Measurements from ENCODE around the gene BEX4. TPM values are rescaled to one million over a fixed set of nuclear protein-coding genes. Genes with fewer than 3 reads are reported as not detected.

BEX4 gene
- total and polyA plus RNA-seq, 9 of the 15 experiments (the other 6 are each of a cell fraction or from before 2014, with no cell fraction given), result 74.6 to 399 (median 154) TPM

- peak; percentile 68; the same call in 1 of the 2 replicates for TF ChIP-seq REST (IDR thresholded peaks at IDR 0.05; ENCODE audit: borderline replicate concordance)
- no peak for TF ChIP-seq REST (CRISPR knock-in tag; IDR thresholded peaks at IDR 0.05; ENCODE audit: low read depth)
- 0 out of 2 replicates have a peak, but pooled peaks have one; percentile 16 for TF ChIP-seq KLF16 (IDR thresholded peaks at IDR 0.05)
- peak; percentile 71 for TF ChIP-seq SMC3 (conservative IDR thresholded peaks at IDR 0.05; ENCODE audit: insufficient read depth, low read depth, low read length)
- TF ChIP-seq LEF1 (IDR thresholded peaks at IDR 0.05), result peak; percentile 17; the same call in 1 of the 2 replicates
- no peak for TF ChIP-seq HNRNPUL1 (IDR thresholded peaks at IDR 0.05; ENCODE audit: low read length)
- no peak for TF ChIP-seq ZFX (CRISPR knock-in tag; IDR thresholded peaks at IDR 0.05)
- peak; percentile 63 to 79 (median 79) for TF ChIP-seq CTCF (IDR thresholded peaks at IDR 0.05 in 2 of 3, conservative IDR thresholded peaks at IDR 0.05 in 1 of 3; ENCODE audit: insufficient read depth in 2 of 3, low read depth in 1 of 3, low read length in 3 of 3)
- no peak for TF ChIP-seq SLC30A9 (CRISPR knock-in tag; IDR thresholded peaks at IDR 0.05)
- peak; percentile 63 to 81 for TF ChIP-seq RAD21 (CRISPR knock-in tag; conservative IDR thresholded peaks at IDR 0.05 in 1 of 2, IDR thresholded peaks at IDR 0.05 in 1 of 2)
- peak; percentile 49; the same call in 1 of the 2 replicates for TF ChIP-seq STAG1 (CRISPR knock-in tag; IDR thresholded peaks at IDR 0.05; ENCODE audit: borderline replicate concordance)
Measured at GRCh38 chrX:103175944-103176753, 38.8 kb upstream of the BEX4 start (continued).

Data from K562 (cell line).